Tibial nerve (tissue), 4 donors: ENCODE data around the gene UBA52. TPM values are rescaled to one million over a fixed set of nuclear protein-coding genes. Genes with fewer than 3 reads are reported as not detected.

Source experiments
- DNase-seq, 2 donors: peaks; one replicate each; pipeline ENCODE4 v3.0.0-alpha.2; 2019; ENCODE audit warnings: low spot score in 2 of 2
- H3K27ac ChIP-seq, 4 donors: fragments of 200-600 bp; sonication (generic) in 3 of 4; one replicate each; pipeline ENCODE4 v1.5.1; 2017 to 2019; ENCODE audit warnings: mild to moderate bottlenecking in 1 of 4
- H3K27me3 ChIP-seq, 2 donors: fragments of 200-600 bp; sonication (generic) in 1 of 2; one replicate each; pipeline versions ENCODE4 v1.5.1 to v1.6.0; 2017 to 2019
- H3K36me3 ChIP-seq, 3 donors: fragments of 200-600 bp; sonication (generic); one replicate each; pipeline ENCODE4 v1.5.1; 2018 to 2019
- H3K4me1 ChIP-seq, 4 donors: fragments of 200-600 bp; sonication (generic) in 3 of 4; one replicate each; pipeline ENCODE4 v1.5.1; 2017 to 2019
- H3K4me3 ChIP-seq, 4 donors: fragments of 200-600 bp; sonication (generic) in 3 of 4; one replicate each; pipeline ENCODE4 v1.5.1; 2017 to 2019; ENCODE audit warnings: mild to moderate bottlenecking in 1 of 4, moderate library complexity in 1 of 4
- H3K9me3 ChIP-seq, 4 donors: fragments of 200-600 bp; sonication (generic) in 3 of 4; one replicate each; pipeline ENCODE4 v1.5.1; 2017 to 2019
- EP300 ChIP-seq, 2 donors: sonication (generic); formaldehyde crosslinking; IDR thresholded peaks; one replicate each; pipeline ENCODE4 v1.6.1; 2017; ENCODE audit warnings: antibody characterized with exemption in 2 of 2, mild to moderate bottlenecking in 1 of 2
- POLR2A ChIP-seq, 2 donors: fragments of 450-650 bp; IDR thresholded peaks; one replicate each; pipeline ENCODE4 v1.6.1; 2017; ENCODE audit warnings: antibody characterized with exemption in 2 of 2, mild to moderate bottlenecking in 2 of 2, moderate library complexity in 2 of 2
- WGBS, 2 donors: methylation state at CpG; one replicate each; pipeline ENCODE4 v1.1.5; 2018; 5-methylcytosine and 5-hydroxymethylcytosine counted together
- total RNA-seq, 4 donors: library from RNA; depleted of rRNA; stranded (reverse); fragments of >200 nt; gene quantifications; one replicate each; pipeline ENCODE4 v1.1.0, GENCODE V29; 2016
- TF ChIP-seq, protein P1 (sequence below), 5 experiments: fragments of 200-600 bp in 3 of 5; fragments of 450-650 bp in 2 of 5; sonication (generic) in 3 of 5; IDR thresholded peaks; one replicate each; pipeline ENCODE4 v1.5.1; 2016 to 2019; ENCODE audit warnings: antibody characterized with exemption in 5 of 5, mild to moderate bottlenecking in 3 of 5, moderate library complexity in 2 of 5

UBA52 gene
- total RNA-seq, 4 donors from 2014 or later: 504 to 826 (median 521) TPM

DNA sequence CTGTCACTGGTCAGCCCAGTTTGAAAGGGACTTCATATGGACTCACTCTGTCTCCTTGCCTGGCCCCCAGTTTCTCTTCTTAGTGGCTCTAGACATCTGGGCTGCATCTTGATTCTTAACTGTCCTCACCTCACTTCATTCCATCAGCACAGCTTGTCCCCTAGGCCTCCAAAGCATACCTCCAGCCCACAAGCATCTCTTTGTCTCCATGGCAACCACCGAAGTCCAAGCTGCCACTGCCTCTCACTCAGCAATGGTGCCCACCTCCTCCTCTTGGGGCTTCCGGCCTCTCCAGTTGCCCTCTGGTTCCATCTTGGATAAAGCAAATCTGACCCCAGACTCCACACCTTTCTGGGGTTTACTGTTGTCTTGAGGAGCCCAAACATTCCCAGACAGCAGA lies 55.2 kb downstream of the UBA52 start:
- WGBS, 2 donors: 64 to 65% methylated on average over 2 of the region's 2 CpGs
- H3K4me3 ChIP-seq: no peak overlapping the region
- no peak overlapping the region for H3K27ac ChIP-seq
- no peak for DNase-seq
- TF ChIP-seq POLR2A (IDR thresholded peaks at IDR 0.05): no peak
- TF ChIP-seq, protein P1, sequence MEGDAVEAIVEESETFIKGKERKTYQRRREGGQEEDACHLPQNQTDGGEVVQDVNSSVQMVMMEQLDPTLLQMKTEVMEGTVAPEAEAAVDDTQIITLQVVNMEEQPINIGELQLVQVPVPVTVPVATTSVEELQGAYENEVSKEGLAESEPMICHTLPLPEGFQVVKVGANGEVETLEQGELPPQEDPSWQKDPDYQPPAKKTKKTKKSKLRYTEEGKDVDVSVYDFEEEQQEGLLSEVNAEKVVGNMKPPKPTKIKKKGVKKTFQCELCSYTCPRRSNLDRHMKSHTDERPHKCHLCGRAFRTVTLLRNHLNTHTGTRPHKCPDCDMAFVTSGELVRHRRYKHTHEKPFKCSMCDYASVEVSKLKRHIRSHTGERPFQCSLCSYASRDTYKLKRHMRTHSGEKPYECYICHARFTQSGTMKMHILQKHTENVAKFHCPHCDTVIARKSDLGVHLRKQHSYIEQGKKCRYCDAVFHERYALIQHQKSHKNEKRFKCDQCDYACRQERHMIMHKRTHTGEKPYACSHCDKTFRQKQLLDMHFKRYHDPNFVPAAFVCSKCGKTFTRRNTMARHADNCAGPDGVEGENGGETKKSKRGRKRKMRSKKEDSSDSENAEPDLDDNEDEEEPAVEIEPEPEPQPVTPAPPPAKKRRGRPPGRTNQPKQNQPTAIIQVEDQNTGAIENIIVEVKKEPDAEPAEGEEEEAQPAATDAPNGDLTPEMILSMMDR (IDR thresholded peaks at IDR 0.05): no peak
- no peak for TF ChIP-seq EP300 (IDR thresholded peaks at IDR 0.05)
- H3K4me1 ChIP-seq: peaks cover 0 to 13% (median 5%) of the 10 kb centered on the region in 4 donors
- no peaks in the 10 kb centered on the region for H3K36me3 ChIP-seq
- no peaks in the 10 kb centered on the region for H3K27me3 ChIP-seq
- H3K9me3 ChIP-seq: no peaks in the 10 kb centered on the region

Other genes starting within 250 kb of the UBA52 start
- gene LSM4, start 248.8 kb upstream of the UBA52 start, total RNA-seq: 100 to 1,000 TPM in 3 of 4 donors, 10 to 100 TPM in 1; 70.4 to 167 (median 156) TPM
- 10 to 100 TPM; 15.9 to 27.9 (median 20.1) TPM for gene PGPEP1, start 231.3 kb upstream of the UBA52 start, total RNA-seq
- 10 to 100 TPM in 2 of 4 donors, 1 to 10 TPM in 2; 4.2 to 31.0 (median 13.2) TPM for gene GDF15, start 185.7 kb upstream of the UBA52 start, total RNA-seq
- gene LRRC25, start 174.2 kb upstream of the UBA52 start, total RNA-seq: 10 to 100 TPM in 2 of 4 donors, 1 to 10 TPM in 2; 9.0 to 13.8 (median 9.8) TPM
- 100 to 1,000 TPM in 1 of 4 donors, 10 to 100 TPM in 3; 67.4 to 172 (median 84.2) TPM for gene SSBP4, start 152.5 kb upstream of the UBA52 start, total RNA-seq
- gene ISYNA1, start 133.7 kb upstream of the UBA52 start, total RNA-seq: 10 to 100 TPM; 43.5 to 82.2 (median 52.4) TPM
- gene ELL, start 49.8 kb upstream of the UBA52 start, total RNA-seq: 10 to 100 TPM; 13.8 to 45.9 (median 26.0) TPM
- 100 to 1,000 TPM; 391 to 451 (median 434) TPM for gene FKBP8, start 28.3 kb upstream of the UBA52 start, total RNA-seq
- 100 to 1,000 TPM; 122 to 298 (median 167) TPM for gene KXD1, start 14.0 kb upstream of the UBA52 start, total RNA-seq
- gene REX1BD, start 16.9 kb downstream of the UBA52 start, total RNA-seq: 100 to 1,000 TPM; 186 to 226 (median 210) TPM
- gene CRLF1, start 34.9 kb downstream of the UBA52 start, total RNA-seq: 100 to 1,000 TPM in 1 of 4 donors, 10 to 100 TPM in 3; 27.4 to 115 (median 43.6) TPM
- gene TMEM59L, start 41.0 kb downstream of the UBA52 start, total RNA-seq: 10 to 100 TPM in 1 of 4 donors, 1 to 10 TPM in 2, not detected in 1; 3.1 to 12.6 (median 4.2) TPM
- gene KLHL26, start 65.2 kb downstream of the UBA52 start, total RNA-seq: 10 to 100 TPM; 12.9 to 38.4 (median 15.1) TPM
- gene CRTC1, start 111.8 kb downstream of the UBA52 start, total RNA-seq: 1 to 10 TPM; 4.0 to 7.8 (median 6.7) TPM
- 100 to 1,000 TPM in 1 of 4 donors, 10 to 100 TPM in 3; 14.0 to 117 (median 25.3) TPM for gene COMP, start 219.4 kb downstream of the UBA52 start, total RNA-seq